CD4-positive, alpha-beta T cell treated with Interleukin-15 for 4 hours (primary cell): ENCODE results near the gene TMEM151A.
A peak's percentile ranks its signal among the peaks of the same experiment; 100 is the strongest.
"Not testable (repeated sequence)": the region's sequence is repeated elsewhere in the genome, so short reads cannot be mapped to it uniquely, and the experiment has no call there.

Experiments
- DNase-seq: peaks from one replicate; pipeline ENCODE4 v3.0.0-alpha.2; 2020; ENCODE audit warnings: low spot score

Gene TMEM151A

GRCh38 chr11:66267379-66268243, 24.1 kb upstream of the TMEM151A start:
- DNase-seq = peak; percentile 86

GRCh38 chr11:66268244-66268951, 23.3 kb upstream of the TMEM151A start, which contains the start of gene RAB1B:
Gene RAB1B, plus strand, starts transcription at chr11:66268639. Its CDS starts 41 bp downstream, at chr11:66268680.
- peak; percentile 100 for DNase-seq

GRCh38 chr11:66268952-66269905, 22.5 kb upstream of the TMEM151A start:
- DNase-seq = peak; percentile 17

- DNase-seq = no peak
Measured at GRCh38 chr11:66271816-66272215, 19.9 kb upstream of the TMEM151A start.

- peak; percentile 48 for DNase-seq
Measured at GRCh38 chr11:66272596-66272995, 19.1 kb upstream of the TMEM151A start.

- no peak for DNase-seq
Measured at GRCh38 chr11:66274219-66274618, 17.5 kb upstream of the TMEM151A start.

- DNase-seq = no peak
Measured at GRCh38 chr11:66275396-66275795, 16.3 kb upstream of the TMEM151A start.

GRCh38 chr11:66275984-66276612, 15.6 kb upstream of the TMEM151A start:
- no peak for DNase-seq

- DNase-seq = not testable (repeated sequence)
Measured at GRCh38 chr11:66276619-66277018, 15.1 kb upstream of the TMEM151A start.

- DNase-seq = not testable (repeated sequence)
Measured at GRCh38 chr11:66277064-66277463, 14.6 kb upstream of the TMEM151A start.

GRCh38 chr11:66277471-66278362, 14.0 kb upstream of the TMEM151A start, which contains the start of gene CNIH2:
Gene CNIH2, plus strand, starts transcription at chr11:66278175. Its CDS starts 282 bp downstream, at chr11:66278457.
- peak; percentile 49 for DNase-seq

GRCh38 chr11:66278363-66279091, 13.2 kb upstream of the TMEM151A start:
- DNase-seq = peak; percentile 66

- DNase-seq = no peak
Measured at GRCh38 chr11:66279092-66279734, 12.5 kb upstream of the TMEM151A start.

- no peak for DNase-seq
Measured at GRCh38 chr11:66280428-66280827, 11.3 kb upstream of the TMEM151A start.

GRCh38 chr11:66281001-66281400, 10.7 kb upstream of the TMEM151A start:
- DNase-seq = no peak

- no peak for DNase-seq
Measured at GRCh38 chr11:66281776-66282467, 9.8 kb upstream of the TMEM151A start.

- peak; percentile 99 for DNase-seq
Measured at GRCh38 chr11:66282468-66283455, 8.9 kb upstream of the TMEM151A start.
